NCI-H2171 (cell line): ENCODE results near the gene PLEKHH1.

Experiments used
- DNase-seq: peaks from one replicate; lab custom pipeline; 2025; lab: John Stamatoyannopoulos, UW

Gene PLEKHH1

DNA sequence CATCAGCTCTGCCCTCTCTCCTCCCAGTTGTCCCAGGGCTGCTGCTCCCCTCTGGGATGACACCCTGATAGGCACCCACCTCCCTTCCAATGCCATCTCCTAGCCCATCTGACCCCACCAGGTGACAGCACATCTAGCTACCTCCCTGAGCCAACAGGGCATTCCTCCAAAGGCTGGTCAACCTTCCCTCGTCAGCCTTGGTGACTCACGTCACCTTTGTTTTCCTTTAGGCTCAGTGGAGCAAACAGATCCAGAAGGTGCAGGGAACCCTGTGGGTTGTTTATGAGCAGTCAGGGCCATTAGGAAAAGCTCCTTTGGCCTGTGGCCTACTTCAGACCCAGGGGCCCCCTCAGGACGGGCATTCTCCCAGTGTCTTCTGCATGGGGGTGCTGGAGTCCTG, 34.6 kb downstream of the PLEKHH1 start:
- no peak for DNase-seq

DNA sequence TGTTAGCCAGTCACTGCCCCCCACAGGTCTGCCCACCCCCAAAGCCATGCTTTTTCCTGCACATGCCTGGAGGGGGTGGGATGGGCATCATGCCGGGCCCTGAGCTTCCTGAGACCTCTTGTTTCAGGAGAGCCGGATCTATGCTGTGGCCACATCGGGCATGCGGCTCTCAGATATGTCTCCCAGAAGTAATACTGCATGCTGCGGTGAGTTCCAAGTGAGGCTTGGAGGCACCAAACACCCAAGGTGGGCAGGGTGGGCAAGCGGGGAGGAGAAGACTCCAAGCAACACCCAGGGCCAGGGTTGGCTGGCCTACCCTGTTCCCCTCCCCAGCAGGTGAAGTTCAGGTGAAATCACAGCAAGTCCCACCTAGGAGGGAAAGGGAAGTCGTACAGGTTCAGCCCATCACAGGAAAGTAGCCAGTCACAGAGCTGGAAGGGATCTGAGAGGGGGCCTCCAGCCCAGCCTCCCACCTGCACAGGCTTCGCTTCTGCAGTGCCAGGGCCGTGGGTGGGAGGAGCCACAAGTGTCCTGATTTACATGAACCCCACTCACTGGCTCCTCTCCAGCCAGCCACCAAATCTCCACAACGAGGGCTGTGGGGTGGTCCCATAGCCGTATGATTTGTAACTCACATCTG, 36.0 kb downstream of the PLEKHH1 start:
- DNase-seq = no peak

DNA sequence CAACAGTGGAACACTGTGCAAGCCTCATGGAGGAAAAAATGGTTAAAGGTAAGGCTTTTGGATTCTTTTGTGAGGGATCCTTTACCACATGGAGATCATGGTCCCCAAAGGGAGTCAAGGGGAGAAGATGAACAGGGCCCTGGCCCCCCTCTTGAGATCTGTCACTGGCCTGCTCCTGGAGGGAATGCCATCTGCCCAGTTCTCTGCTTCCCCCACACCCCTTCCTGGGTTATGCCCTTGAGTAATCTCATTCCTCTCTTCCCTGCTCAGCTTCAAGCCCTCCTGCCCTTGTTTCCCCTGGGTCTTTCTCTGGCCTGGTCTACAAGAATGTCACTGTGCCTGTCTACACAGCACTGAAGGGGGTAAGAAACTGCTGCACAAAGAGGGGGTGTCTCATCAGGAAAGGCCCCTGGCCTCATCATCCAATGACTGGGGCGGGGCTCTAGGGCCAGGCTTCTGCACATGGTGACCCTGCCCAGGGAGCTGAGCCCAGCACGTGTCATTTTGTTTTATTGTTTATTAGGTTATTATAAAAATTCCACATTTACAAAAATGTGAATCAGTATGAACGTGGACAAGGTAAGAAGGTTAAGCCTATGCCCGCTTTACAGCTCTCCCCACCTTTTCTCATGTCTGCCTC, 36.7 kb downstream of the PLEKHH1 start:
- DNase-seq = no peak

DNA sequence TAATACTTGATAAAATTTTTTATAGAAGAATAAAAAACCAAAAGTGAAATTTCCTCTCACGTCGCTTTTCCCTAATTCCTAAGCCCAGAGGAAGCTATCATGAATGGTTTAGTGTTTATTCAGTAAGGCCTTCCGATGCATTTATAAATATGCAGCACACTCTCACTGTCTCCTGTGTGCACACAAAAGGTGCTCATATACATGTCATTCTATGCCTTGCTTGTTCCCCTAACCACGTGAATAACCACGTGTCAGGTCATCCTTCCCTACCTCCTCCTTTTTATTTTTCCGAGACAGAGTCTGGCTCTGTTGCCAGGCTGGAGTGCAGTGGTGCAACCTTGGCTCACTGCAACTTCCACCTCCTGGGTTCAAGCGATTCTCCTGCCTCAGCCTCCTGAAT, 37.4 kb downstream of the PLEKHH1 start:
- no peak for DNase-seq

DNA sequence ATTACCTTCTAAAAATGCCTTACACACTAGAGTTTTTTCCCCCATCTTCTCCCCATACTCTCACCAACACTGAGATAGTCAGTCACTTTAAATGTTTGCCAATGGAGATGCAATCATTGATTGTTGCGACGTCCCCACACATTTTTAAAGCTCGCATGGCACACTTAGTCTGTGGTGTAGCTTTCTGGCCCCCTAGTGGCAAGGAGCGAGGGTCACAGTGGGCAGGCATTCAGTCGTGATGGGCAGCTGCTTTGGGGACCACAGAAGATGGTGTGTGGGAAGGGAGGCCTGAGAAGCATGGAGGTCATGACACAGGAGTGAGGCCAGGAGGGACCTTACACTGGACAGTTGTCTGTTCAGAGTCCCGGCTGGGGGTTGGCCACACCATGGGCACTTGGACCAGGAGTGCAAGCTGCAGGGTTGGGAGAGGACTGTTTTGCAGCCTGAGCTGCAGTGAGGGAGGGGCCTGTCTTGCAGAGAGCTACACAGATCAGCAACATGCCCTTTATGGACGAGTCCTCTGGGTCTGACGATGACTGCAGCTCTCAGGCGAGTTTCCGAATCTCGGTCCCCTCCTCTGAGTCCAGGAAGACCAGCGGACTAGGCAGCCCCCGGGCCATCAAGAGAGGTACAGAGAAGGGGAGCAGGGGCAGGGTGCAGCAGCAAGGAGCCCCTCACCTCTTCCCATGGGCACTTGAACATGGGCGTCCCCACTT, 38.3 kb downstream of the PLEKHH1 start:
- DNase-seq = no peak

DNA sequence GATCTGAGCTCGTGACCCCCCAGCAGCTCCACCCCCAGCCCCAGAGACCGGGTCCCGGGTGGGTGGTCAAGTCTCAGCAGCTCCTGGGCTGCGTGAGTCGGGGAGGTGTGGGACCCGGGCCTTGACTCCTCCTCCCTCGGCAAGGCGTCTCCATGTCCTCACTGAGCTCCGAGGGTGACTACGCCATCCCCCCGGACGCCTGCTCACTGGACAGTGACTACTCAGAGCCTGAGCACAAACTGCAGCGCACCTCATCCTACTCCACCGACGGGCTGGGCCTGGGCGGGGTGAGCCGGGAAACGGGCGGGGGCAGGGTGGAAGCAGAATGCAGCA, 38.9 kb downstream of the PLEKHH1 start:
- DNase-seq = no peak

DNA sequence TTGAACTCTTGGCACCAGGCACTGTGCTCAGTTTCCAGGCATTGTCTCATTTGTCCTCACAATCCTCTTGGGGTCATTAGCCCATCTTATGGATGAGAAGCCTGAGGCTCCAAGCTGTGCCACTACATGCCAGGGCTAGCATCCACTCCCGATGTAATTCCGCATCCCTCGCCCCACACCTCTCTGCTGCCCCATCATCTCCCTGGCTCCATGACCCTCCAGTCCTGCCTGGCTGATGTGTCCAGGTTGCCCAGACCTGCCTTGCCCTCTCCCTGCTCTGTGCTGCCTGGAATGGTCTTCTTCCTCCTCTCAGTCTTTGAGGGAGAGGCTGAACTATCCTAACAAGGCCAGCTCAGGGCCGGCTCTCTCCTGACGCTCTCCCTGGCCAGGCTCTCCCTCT, 39.5 kb downstream of the PLEKHH1 start:
- no peak for DNase-seq

DNA sequence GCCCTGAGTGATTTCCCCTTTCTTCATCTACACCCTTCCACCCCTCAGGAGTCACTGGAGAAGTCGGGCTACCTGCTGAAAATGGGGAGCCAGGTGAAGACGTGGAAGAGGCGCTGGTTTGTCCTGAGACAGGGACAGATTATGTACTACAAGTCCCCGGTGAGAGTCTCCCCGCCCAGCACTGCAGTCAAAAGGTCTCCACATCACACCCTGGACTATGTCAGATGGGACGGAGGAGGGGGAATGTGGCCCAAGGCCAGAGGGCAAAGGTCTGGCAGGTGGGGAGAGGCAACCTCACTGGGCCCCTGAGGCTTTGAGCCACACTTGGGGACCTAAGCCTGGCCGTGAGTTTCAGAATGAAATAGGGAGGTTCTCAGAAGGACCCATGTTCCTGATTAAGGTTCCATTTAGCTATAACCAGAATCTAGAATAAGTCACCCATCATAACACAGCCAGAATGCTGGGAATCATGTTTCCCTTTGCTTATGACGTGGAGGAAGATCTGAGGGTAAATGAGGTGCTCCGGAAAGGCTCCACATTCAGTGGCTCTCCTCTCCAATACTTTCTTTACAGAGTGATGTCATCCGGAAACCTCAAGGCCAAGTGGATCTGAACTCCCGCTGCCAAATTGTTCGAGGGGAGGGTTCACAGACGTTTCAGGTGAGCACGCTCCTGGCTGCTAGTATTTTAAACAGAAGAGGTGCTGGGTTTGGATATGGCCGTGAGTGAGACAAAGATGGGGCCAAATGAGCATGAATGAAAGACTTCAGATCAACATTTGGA, 40.3 kb downstream of the PLEKHH1 start:
- DNase-seq = no peak

DNA sequence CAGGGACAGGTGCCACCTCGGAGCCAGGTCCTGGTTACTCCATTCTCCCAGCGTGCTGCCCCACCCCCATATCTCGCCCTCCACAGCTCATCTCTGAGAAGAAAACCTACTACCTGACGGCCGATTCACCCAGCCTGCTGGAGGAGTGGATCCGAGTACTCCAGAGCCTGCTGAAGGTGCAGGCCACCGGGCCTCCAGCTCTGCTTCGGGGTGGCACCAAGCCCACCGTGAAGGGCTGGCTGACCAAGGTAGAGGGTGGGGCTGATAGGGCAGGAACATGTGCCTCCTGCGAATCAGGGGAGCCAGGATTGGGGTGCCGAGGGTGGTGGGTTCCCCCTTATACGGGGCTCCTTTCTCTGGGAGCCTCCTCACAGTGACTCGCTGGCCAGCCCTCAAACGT, 41.1 kb downstream of the PLEKHH1 start:
- DNase-seq = no peak

DNA sequence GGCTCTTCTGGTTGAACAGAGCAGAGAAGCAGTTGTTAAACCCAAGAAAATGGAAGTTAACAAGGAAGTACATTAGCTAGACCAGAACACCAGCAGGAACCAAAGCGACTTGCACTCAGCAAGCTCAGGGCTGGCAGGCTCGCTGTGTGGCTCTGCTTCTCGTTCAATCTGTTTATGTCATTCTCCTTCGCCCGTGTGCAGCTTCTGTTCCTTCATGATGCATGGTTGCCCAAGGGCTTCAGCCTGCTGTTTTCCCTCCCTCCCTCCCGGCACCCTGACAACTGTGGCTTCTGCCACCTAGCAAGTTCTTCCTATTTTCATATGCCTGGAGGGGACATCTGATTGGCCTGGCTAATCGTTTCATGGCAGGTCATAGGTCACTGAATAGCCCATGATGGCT, 41.7 kb downstream of the PLEKHH1 start:
- no peak for DNase-seq

DNA sequence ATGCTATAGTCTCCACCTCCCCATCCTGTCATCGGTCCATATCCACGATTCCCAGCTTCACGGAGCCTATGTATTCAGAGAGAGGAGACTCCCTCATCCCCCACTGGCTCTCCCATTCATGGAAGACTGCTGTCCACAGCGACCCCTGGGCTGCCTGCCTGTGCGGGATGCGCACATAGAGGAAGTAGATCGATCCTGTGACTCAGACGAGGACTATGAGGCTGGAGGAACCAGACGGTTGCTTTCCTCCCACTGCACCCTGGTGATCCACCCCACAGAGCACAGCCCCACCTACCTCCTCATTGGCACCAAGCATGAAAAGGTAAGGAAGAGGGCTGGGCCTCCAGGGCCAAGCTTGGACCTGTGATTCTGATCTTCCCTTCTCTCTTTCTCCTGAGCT, 42.6 kb downstream of the PLEKHH1 start:
- no peak for DNase-seq

DNA sequence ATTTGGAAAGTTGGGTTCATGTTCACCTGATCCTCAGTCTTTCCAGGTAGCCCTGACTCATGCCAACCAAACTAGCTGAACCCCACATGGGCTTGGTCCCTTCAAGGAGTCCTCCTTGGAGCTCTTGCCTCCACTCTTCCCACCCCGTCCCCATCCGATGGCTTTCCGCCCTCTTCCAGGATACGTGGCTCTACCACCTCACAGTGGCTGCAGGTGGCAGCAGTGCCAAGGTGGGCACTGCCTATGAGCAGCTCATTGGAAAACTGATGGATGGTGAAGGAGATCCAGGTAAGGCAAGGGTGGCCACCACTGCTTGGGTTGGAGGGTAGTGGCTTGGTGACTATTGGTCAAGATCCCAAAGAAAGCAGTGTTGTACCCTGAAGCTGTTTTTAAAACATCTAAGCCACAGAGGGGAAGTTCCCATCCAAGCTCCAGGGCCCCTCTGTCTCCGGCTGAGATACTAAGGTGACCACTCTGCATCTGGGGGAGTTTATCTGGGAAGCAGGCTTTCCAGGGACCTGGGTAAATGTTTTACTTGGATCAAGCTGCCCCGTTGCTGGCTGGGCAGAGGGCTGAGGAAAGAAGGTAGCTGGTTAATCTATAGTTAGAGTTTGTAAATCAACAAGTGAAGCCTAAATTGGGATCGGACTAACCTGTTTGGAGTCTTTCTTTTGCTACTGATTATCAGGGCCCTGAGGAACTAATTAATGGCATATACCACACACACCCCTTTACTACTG, 43.3 kb downstream of the PLEKHH1 start:
- DNase-seq = no peak

DNA sequence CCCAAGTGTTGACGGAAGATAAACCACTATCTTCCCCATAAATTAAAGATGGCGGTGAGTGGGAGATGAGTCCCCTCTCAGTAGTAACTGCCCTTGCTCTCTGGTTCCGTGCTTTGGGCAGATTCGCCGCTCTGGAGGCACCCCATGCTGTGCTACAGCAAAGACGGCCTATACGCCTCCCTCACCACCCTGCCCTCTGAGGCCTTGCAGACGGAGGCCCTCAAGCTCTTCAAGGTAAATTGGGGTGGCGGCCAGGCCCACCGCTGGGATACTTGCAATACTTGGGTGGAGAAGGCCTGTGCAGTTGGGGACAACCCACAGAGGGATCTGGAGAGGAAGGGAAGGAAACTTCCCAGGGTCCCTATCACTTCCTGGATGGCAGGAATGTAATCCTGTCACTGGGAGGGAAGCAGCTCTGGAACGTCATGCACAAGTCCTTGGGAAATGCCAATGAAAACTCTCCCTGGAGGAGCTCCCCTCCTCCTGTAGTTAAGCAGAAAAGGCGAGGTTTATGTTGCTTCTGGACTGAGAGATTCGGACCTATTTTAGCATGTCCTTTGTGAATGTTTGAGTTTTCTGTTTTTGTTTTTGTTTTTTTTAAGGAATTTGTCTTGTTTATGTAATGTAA, 44.2 kb downstream of the PLEKHH1 start:
- no peak for DNase-seq

DNA sequence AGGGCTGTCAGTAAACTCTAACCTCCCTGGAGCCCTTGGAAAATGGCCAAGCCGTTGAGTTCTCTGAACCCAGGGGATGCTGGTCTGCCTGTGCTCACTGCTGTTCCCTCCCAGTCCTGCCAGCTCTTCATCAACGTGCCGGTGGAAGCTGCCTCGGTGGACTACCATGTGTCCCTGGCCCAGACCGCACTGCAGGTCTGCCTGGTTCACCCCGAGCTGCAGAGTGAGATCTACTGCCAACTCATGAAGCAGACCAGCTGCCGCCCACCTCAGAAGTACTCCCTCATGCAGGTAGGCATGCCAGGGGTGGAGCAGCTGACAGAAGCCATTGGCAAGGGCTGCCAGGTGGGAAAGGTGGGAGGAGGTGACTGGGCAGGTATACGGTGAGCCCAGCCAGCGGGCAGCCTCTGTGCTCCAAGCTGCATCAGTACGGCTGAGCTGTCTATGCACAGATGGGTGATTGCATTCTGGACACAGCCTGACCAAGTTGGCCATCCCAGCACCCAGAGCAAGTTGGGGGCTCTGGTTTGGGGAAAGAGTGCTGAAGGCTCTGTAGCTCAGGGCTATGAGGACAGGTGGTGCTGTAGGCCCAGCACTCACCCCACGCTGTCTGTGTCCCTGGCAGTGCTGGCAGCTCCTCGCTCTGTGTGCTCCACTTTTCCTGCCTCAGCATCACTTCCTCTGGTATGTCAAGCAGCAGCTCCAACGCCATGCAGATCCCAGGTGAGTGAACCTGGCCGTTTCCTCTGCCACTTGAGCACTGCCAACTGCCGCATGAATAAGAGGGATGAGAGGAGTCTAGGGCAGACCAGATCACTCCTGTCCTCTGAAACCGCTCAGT, 45.0 kb downstream of the PLEKHH1 start:
- no peak for DNase-seq

DNA sequence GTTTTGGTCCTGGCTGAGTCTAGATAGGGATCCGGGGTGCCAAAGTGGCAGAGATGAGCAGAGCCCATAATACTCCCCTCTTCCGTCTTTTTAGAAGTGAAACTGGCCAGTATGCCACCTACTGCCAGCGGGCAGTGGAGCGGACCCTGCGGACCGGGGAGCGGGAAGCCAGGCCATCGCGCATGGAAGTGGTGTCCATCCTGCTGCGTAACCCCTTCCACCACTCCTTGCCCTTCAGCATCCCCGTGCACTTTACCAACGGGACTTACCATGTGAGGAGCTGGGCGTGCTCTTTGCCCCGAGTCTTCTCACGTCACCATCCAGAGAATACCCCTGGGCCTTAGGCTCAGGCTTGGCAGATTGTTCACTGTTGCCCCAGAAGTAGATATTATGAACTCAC, 46.0 kb downstream of the PLEKHH1 start:
- no peak for DNase-seq

DNA sequence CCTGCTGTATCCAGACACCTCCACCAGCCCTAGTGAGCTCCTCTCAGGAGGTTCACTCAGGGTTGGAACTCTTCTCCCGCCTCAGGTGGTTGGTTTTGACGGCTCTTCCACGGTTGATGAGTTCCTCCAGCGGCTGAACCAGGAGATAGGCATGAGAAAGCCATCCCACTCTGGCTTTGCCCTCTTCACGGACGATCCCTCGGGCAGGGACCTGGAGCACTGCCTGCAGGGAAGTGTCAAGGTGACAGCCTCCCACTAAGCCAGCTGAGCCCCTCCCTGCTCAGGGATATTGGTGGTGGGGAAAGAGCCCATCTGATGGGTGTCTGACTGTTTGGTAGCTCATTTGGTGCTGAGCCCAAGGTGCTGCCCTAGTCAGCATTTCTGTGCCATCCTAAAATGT, 46.5 kb downstream of the PLEKHH1 start:
- DNase-seq = no peak

DNA sequence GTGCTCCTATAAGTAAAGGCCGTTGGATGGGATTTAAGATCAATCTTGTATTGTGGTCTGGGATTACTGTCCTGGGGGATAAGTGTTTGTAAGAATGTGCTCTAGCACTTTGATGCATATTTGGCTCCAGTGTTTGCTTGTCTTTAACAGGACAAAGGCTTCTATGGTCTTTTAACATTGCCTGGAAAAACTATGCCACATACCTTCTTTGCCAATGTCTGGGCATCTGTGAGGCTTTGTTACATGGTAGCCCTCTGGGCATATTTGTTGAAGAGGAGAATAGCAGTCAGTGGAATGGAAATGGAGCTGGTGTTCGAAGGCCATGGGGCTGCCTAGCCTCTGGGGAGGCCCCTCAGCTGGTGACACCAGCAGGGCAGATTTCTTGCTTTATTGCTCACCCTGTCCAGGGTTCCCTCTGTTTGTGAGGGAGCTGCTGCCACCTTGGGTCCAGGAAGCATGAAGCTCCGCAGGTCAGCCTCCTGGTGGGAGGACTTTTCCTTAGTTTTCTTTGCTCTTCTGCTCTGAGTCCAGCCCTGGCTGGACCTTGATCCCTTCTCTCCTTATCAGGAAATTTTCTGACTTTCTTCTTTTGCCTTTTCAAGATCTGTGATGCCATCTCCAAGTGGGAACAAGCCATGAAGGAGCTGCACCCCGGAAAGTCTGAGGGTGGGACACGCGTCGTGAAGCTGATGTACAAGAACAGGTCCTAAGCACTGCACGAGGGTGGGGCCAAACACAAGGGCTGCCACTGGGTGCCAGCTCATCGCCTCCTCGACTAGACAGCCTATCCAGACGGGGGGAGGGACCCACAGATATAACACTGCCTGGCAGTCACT, 47.5 kb downstream of the PLEKHH1 start:
- no peak for DNase-seq

DNA sequence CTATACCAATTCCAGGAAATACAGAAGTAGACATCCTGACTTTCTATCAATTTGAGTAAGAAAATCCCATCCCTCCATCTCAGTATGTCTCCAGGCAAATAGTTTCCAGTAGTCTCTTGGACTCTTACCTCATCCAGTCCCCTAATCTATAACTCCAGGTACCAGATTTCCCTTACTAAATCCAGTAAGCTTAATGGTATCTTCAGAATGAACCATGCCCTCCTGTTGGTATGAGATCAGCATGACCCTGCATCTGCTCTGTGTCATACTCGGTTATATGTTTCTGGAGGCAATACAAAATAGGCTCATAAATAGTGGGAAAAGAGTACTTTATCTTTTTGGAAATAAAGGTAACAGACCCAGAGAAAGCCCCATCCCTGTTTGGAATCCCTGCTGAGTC, 48.6 kb downstream of the PLEKHH1 start:
- no peak for DNase-seq

DNA sequence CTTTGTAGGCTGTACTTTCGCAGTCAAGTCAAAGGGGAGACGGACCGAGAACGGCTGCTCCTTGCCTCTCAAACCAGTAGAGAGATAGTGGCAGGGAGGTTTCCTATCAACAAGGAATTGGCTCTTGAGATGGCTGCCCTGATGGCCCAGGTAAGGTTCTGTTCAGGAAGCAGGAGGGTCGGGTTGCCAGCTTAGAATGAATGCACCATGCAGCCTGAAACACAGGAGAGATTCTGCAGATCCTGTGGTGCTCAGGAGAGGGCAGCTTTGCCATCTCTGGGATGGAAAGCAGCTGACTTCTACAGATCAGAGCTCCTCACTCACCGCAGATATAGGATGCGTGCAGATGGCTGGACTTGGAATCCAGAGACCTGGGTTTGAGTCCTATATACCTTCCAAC, 49.0 kb downstream of the PLEKHH1 start:
- no peak for DNase-seq
